ENCODE data around the gene STK32B.

The STK32B gene

DNA sequence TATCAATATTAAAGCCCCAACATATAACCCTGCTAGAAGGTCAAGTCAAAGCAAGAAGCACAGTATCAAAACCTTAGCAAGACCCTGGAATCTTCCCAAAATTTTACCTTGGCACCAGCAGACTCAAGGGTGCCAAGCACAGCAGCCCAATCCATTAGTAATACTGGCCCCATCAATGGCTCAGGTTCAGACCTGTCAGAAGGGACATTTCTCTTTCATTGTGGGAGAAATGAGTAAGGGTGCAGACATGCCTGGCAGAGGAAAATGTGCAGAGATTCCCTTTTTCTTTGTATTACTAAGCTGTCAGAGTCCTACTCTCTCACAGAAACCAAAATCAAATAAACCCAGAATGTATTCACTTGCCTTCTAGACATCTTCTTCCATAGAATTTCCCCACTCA, 453.2 kb downstream of the STK32B start:
- H3K27me3 ChIP-seq (ENCODE audit: insufficient read depth, low read length) = no peaks in the 10 kb centered on the region
- H3K27ac ChIP-seq (ENCODE audit: low read depth, low read length) = no peak overlapping the region
- H3K36me3 ChIP-seq (ENCODE audit: insufficient read depth, low read length) = no peaks in the 10 kb centered on the region
- no peak overlapping the region for H3K9ac ChIP-seq (ENCODE audit: low read depth, low read length)
- H3K9me3 ChIP-seq (ENCODE audit: insufficient read depth, low read depth, low read length) = no peaks in the 10 kb centered on the region; the same call in 1 of the 2 replicates
- no peak overlapping the region for H3K4me3 ChIP-seq (ENCODE audit: low read length)
- peaks cover 8% of the 10 kb centered on the region; the same call in 1 of the 2 replicates for H3K4me1 ChIP-seq (ENCODE audit: insufficient read depth, low read length)

DNA sequence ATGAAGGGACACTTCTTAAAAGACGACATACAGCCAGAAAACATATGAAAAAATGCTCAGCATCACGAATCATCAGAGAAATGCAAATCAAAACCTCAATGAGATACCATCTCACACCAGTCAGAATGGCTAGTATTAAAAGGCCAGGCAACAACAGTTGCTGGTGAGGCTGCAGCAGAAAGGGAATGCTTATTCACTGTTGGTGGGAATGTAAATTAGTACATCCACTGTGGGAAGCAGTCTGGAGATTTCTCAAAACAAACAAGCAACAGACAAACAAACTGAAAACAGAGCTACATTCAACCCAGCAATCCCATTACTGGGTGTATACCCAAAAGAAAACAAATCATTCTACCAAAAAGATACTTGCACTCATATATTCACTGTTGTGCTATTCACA, 459.2 kb downstream of the STK32B start:
- WGBS = 85% methylated on average over 2 of the region's 2 CpGs
- Histone ChIP-seq H3K36me3 (ENCODE audit: insufficient read depth, low read length) (no peaks in the 10 kb centered on the region), H3K27me3 (ENCODE audit: insufficient read depth, low read length) (no peaks in the 10 kb centered on the region), H3K4me3 (ENCODE audit: low read length) (no peak overlapping the region), H3K4me1 (ENCODE audit: insufficient read depth, low read length) (no peaks in the 10 kb centered on the region), H3K9ac (ENCODE audit: low read depth, low read length) (no peak overlapping the region), H3K9me3 (ENCODE audit: insufficient read depth, low read depth, low read length) (peaks cover 11% of the 10 kb centered on the region), H3K27ac (ENCODE audit: low read depth, low read length) (no peak overlapping the region)

- Histone ChIP-seq H3K27me3 (ENCODE audit: insufficient read depth, low read length) (no peaks in the 10 kb centered on the region), H3K4me3 (ENCODE audit: low read length) (no peak overlapping the region)
These were observed 460.5 kb downstream of the STK32B start for GRCh38 chr4:5511791-5512190.

DNA sequence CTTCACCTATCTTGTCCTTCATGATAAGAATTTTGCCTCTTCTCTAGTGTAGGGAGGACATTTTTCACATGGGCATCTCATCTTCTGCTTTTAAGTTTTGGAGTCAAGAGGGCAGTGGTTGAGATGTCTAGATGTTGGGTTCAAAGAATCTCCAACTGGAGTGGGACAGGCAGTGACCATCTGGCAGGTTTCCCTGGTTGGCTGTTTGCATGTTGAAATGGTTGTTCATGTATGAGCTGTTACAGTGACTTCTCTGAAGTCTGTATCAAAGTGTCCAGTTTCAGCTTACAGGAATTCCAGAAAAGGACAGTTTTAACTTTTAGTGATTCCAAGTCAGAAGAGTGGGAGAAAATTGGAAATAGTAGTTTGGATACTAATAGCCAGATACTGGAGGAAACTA, 464.4 kb downstream of the STK32B start:
- peaks cover 29% of the 10 kb centered on the region for H3K9me3 ChIP-seq (ENCODE audit: insufficient read depth, low read depth, low read length)
- no peaks in the 10 kb centered on the region for H3K36me3 ChIP-seq (ENCODE audit: insufficient read depth, low read length)
- no peaks in the 10 kb centered on the region for H3K27me3 ChIP-seq (ENCODE audit: insufficient read depth, low read length)
- no peaks in the 10 kb centered on the region for H3K4me1 ChIP-seq (ENCODE audit: insufficient read depth, low read length)
- no peak overlapping the region for H3K27ac ChIP-seq (ENCODE audit: low read depth, low read length)
- H3K9ac ChIP-seq (ENCODE audit: low read depth, low read length) = no peak overlapping the region
- H3K4me3 ChIP-seq (ENCODE audit: low read length) = no peak overlapping the region

More at GRCh38 chr4:5511791-5512190, 460.5 kb downstream of the STK32B start:
- Histone ChIP-seq H3K36me3 (ENCODE audit: insufficient read depth, low read length) (no peaks in the 10 kb centered on the region), H3K4me1 (ENCODE audit: insufficient read depth, low read length) (no peaks in the 10 kb centered on the region), H3K9me3 (ENCODE audit: insufficient read depth, low read depth, low read length) (peaks cover 15% of the 10 kb centered on the region), H3K27ac (ENCODE audit: low read depth, low read length) (no peak overlapping the region), H3K9ac (ENCODE audit: low read depth, low read length) (no peak overlapping the region)

GRCh38 chr4:5517372-5517771, 466.1 kb downstream of the STK32B start:
- Histone ChIP-seq H3K4me1 (ENCODE audit: insufficient read depth, low read length) (no peaks in the 10 kb centered on the region), H3K9me3 (ENCODE audit: insufficient read depth, low read depth, low read length) (peaks cover 29% of the 10 kb centered on the region), H3K36me3 (ENCODE audit: insufficient read depth, low read length) (no peaks in the 10 kb centered on the region), H3K4me3 (ENCODE audit: low read length) (no peak overlapping the region), H3K9ac (ENCODE audit: low read depth, low read length) (no peak overlapping the region), H3K27ac (ENCODE audit: low read depth, low read length) (no peak overlapping the region), H3K27me3 (ENCODE audit: insufficient read depth, low read length) (no peaks in the 10 kb centered on the region)
- 98% methylated on average over 4 of the region's 4 CpGs for WGBS

DNA sequence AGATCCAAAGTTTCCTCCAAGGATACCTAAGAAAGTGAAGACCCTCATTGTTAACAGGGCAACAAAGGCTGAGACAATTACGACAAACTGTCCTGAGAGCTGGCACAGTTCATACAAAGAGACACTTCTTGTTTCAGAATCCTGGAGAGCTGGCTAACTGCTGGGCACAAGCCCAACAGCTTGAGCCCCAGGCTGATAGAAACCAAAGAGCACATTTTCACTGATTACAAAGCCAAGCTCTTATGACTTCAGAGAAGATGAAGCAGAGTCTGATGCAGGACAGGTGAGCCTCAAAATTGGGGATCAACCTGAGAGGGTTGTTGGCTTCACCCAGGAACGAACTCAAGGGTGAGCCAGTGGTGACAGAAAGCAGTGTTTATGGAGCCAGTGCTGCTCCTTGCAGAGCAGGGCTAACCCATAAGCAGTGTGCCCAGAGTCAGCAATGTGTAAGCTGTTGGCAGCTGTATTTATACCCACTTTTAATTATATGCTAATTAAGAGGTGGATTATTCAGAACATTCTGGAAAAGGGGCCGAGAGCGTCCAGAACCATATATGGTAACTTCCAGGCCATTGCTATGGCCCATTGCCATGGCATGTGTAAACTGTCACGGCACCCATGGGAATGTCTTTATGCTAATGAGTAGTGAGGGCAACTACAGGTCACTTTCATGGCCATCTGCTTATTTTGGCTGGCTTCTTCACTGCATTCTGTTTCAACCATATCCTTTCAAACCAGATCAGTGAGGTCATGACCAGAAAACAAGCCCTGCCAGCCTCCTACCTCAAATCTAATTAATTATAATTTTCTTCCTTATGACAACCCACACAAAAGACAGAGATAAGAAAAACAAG, 473.4 kb downstream of the STK32B start:
- H3K27me3 ChIP-seq (ENCODE audit: insufficient read depth, low read length) = no peaks in the 10 kb centered on the region
- 92% methylated on average over 5 of the region's 5 CpGs for WGBS
- no peak overlapping the region for H3K4me3 ChIP-seq (ENCODE audit: low read length)
- no peak overlapping the region for H3K27ac ChIP-seq (ENCODE audit: low read depth, low read length)
- peaks cover 3% of the 10 kb centered on the region for H3K9me3 ChIP-seq (ENCODE audit: insufficient read depth, low read depth, low read length)
- peaks cover 7% of the 10 kb centered on the region for H3K4me1 ChIP-seq (ENCODE audit: insufficient read depth, low read length)
- H3K9ac ChIP-seq (ENCODE audit: low read depth, low read length) = no peak overlapping the region
- H3K36me3 ChIP-seq (ENCODE audit: insufficient read depth, low read length) = no peaks in the 10 kb centered on the region

GRCh38 chr4:5526080-5526846, 475.0 kb downstream of the STK32B start:
- no peak overlapping the region for H3K9ac ChIP-seq (ENCODE audit: low read depth, low read length)
- H3K9me3 ChIP-seq (ENCODE audit: insufficient read depth, low read depth, low read length) = peaks cover 3% of the 10 kb centered on the region
- H3K36me3 ChIP-seq (ENCODE audit: insufficient read depth, low read length) = no peaks in the 10 kb centered on the region
- 77% methylated on average over 2 of the region's 3 CpGs for WGBS
- no peak overlapping the region for H3K4me3 ChIP-seq (ENCODE audit: low read length)
- H3K27ac ChIP-seq (ENCODE audit: low read depth, low read length) = no peak overlapping the region
- H3K27me3 ChIP-seq (ENCODE audit: insufficient read depth, low read length) = no peaks in the 10 kb centered on the region
- H3K4me1 ChIP-seq (ENCODE audit: insufficient read depth, low read length) = peaks cover 7% of the 10 kb centered on the region

DNA sequence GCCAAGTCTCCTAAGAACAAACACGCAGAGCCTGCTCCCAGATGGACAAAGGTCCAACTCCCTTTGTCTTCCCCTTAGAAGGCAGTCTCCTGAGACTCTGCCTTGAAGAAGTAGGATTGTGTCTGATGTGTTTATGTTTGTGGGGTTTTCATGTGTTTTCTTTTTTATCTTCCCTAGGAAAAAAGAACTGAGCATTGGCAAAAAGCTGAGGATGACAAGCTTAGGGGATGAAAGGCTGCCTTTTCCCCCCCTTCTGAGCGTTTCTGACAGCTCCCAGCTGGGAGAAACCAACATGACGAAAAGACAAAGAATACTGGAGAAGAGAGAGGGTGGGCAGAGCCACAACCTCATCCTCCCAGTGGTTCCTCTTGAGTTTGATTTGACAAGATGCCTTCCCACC, 475.9 kb downstream of the STK32B start:
- H3K9me3 ChIP-seq (ENCODE audit: insufficient read depth, low read depth, low read length) = peaks cover 3% of the 10 kb centered on the region
- WGBS = 92% methylated on average over 1 of the region's 3 CpGs
- peaks cover 7% of the 10 kb centered on the region for H3K4me1 ChIP-seq (ENCODE audit: insufficient read depth, low read length)
- no peak overlapping the region for H3K4me3 ChIP-seq (ENCODE audit: low read length)
- H3K27me3 ChIP-seq (ENCODE audit: insufficient read depth, low read length) = no peaks in the 10 kb centered on the region
- H3K27ac ChIP-seq (ENCODE audit: low read depth, low read length) = no peak overlapping the region
- no peak overlapping the region for H3K9ac ChIP-seq (ENCODE audit: low read depth, low read length)
- no peaks in the 10 kb centered on the region for H3K36me3 ChIP-seq (ENCODE audit: insufficient read depth, low read length)

DNA sequence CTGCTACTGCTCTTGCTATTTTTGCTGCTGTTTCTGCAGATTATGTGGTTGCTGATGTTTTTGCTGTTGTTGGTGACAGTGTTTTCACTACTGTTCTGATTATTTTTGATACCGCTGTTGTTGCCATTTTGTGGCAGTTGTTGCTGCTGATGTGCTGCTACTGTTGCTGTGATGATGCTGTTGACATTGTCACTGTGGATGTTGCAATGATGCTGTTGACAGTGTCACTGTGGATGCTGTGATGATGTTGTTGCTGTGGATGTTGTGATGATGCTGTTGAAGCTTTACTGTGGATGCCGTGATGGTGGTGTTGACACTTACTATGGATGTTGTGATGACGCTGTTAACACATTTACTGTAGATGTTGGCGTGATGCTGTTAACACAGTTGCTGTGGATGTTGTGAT, 476.8 kb downstream of the STK32B start:
- 95% methylated on average over 4 of the region's 4 CpGs for WGBS
- H3K27me3 ChIP-seq (ENCODE audit: insufficient read depth, low read length) = no peaks in the 10 kb centered on the region
- H3K4me3 ChIP-seq (ENCODE audit: low read length) = no peak overlapping the region
- no peaks in the 10 kb centered on the region for H3K36me3 ChIP-seq (ENCODE audit: insufficient read depth, low read length)
- no peak overlapping the region for H3K9ac ChIP-seq (ENCODE audit: low read depth, low read length)
- H3K4me1 ChIP-seq (ENCODE audit: insufficient read depth, low read length) = peaks cover 7% of the 10 kb centered on the region
- H3K9me3 ChIP-seq (ENCODE audit: insufficient read depth, low read depth, low read length) = peaks cover 3% of the 10 kb centered on the region
- H3K27ac ChIP-seq (ENCODE audit: low read depth, low read length) = no peak overlapping the region

DNA sequence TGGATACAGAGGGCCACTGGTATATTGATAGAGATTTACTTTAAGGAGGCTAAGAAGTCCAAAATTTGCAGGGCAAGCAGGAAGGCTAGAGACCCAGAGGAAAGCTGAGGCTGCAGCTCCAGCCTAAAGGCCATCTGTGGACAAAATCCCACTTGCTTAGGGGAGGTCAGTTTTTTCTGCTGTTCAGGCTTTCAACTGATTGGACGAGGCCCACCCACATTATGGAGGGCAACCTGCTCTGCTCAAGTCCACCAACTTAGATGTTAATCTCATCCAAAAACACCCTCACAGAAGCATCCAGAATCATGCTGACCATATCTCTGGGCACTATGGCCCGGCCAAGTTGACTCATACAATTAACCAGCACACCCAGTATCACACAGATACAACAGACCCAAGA, 480.8 kb downstream of the STK32B start:
- 95% methylated on average over 2 of the region's 2 CpGs for WGBS
- H3K27me3 ChIP-seq (ENCODE audit: insufficient read depth, low read length) = no peaks in the 10 kb centered on the region

DNA sequence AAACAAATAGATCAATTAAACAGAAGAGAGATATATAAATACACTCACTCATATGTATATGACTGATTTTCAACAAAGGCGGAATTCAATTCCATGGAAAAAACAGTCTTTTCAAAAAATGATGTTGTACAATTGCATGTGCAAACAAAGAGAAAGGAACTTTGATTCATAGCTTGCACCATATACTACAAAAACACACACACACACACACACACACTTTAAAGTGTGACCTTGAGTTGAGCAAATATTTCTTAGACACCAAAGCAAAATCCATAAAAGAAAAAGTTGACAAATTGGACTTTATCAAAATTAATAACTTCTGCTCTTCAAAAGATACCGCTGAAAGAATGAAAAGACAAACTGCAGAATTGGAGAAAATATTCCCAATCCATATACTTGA, 488.3 kb downstream of the STK32B start:
- Histone ChIP-seq H3K27me3 (ENCODE audit: insufficient read depth, low read length) (no peaks in the 10 kb centered on the region), H3K9me3 (ENCODE audit: insufficient read depth, low read depth, low read length) (no peaks in the 10 kb centered on the region; the same call in 1 of the 2 replicates), H3K36me3 (ENCODE audit: insufficient read depth, low read length) (no peaks in the 10 kb centered on the region), H3K4me3 (ENCODE audit: low read length) (no peak overlapping the region), H3K9ac (ENCODE audit: low read depth, low read length) (no peak overlapping the region), H3K4me1 (ENCODE audit: insufficient read depth, low read length) (no peaks in the 10 kb centered on the region), H3K27ac (ENCODE audit: low read depth, low read length) (no peak overlapping the region)
- whole genome bisulfite sequencing = 94% methylated on average over 2 of the region's 2 CpGs

More for the DNA sequence above, 480.8 kb downstream of the STK32B start:
- Histone ChIP-seq H3K4me1 (ENCODE audit: insufficient read depth, low read length) (no peaks in the 10 kb centered on the region), H3K4me3 (ENCODE audit: low read length) (no peak overlapping the region), H3K27ac (ENCODE audit: low read depth, low read length) (no peak overlapping the region), H3K9me3 (ENCODE audit: insufficient read depth, low read depth, low read length) (no peaks in the 10 kb centered on the region; the same call in 1 of the 2 replicates), H3K9ac (ENCODE audit: low read depth, low read length) (no peak overlapping the region), H3K36me3 (ENCODE audit: insufficient read depth, low read length) (no peaks in the 10 kb centered on the region)

All from HUES64 (cell line).